ENCODE data around the gene TRAF3. TPM values are rescaled to one million over a fixed set of nuclear protein-coding genes. Genes with fewer than 3 reads are reported as not detected.

The TRAF3 gene
- total RNA-seq, 6 experiments from 2014 or later = 19.9 to 28.8 (median 22.6) TPM

GRCh38 chr14:102911991-102912761 lies 134.9 kb downstream of the TRAF3 start:
- Mint-ChIP-seq H3K27me3 (ENCODE audit: insufficient read depth) (peaks cover 2% of the 10 kb centered on the region), H3K36me3 (ENCODE audit: low read depth) (no peaks in the 10 kb centered on the region), H3K4me1 (ENCODE audit: low read depth) (no peaks in the 10 kb centered on the region), H3K27ac (no peak overlapping the region), H3K9me3 (no peaks in the 10 kb centered on the region), H3K4me3 (no peak overlapping the region)
- TF ChIP-seq CTCF (IDR thresholded peaks at IDR 0.05) = no peak
- no peak for DNase-seq

GRCh38 chr14:102913341-102914211 lies 136.3 kb downstream of the TRAF3 start:
- TF ChIP-seq CTCF (IDR thresholded peaks at IDR 0.05) = peak; percentile 42
- Mint-ChIP-seq H3K27me3 (ENCODE audit: insufficient read depth) (peaks cover 2% of the 10 kb centered on the region), H3K36me3 (ENCODE audit: low read depth) (no peaks in the 10 kb centered on the region), H3K27ac (no peak overlapping the region), H3K9me3 (no peaks in the 10 kb centered on the region), H3K4me3 (no peak overlapping the region), H3K4me1 (ENCODE audit: low read depth) (no peaks in the 10 kb centered on the region)
- no peak for DNase-seq

- Mint-ChIP-seq H3K27me3 (ENCODE audit: insufficient read depth) (peaks cover 2% of the 10 kb centered on the region), H3K36me3 (ENCODE audit: low read depth) (no peaks in the 10 kb centered on the region), H3K9me3 (no peaks in the 10 kb centered on the region), H3K4me3 (no peak overlapping the region), H3K27ac (no peak overlapping the region), H3K4me1 (ENCODE audit: low read depth) (no peaks in the 10 kb centered on the region)
- DNase-seq = no peak
- TF ChIP-seq CTCF (IDR thresholded peaks at IDR 0.05) = no peak
Measured at GRCh38 chr14:102914474-102915291, 137.4 kb downstream of the TRAF3 start.

GRCh38 chr14:102915292-102916110 lies 138.3 kb downstream of the TRAF3 start:
- no peak overlapping the region for H3K4me3 Mint-ChIP-seq
- DNase-seq = no peak
- no peak for TF ChIP-seq CTCF (IDR thresholded peaks at IDR 0.05)
- H3K4me1 Mint-ChIP-seq (ENCODE audit: low read depth) = no peaks in the 10 kb centered on the region
- H3K9me3 Mint-ChIP-seq = no peaks in the 10 kb centered on the region
- no peak overlapping the region for H3K27ac Mint-ChIP-seq
- H3K36me3 Mint-ChIP-seq (ENCODE audit: low read depth) = no peaks in the 10 kb centered on the region
- peaks cover 2% of the 10 kb centered on the region for H3K27me3 Mint-ChIP-seq (ENCODE audit: insufficient read depth)
